Measurements from ENCODE around the gene C11orf98.
A peak's percentile ranks its signal among the peaks of the same experiment; 100 is the strongest.

DNA sequence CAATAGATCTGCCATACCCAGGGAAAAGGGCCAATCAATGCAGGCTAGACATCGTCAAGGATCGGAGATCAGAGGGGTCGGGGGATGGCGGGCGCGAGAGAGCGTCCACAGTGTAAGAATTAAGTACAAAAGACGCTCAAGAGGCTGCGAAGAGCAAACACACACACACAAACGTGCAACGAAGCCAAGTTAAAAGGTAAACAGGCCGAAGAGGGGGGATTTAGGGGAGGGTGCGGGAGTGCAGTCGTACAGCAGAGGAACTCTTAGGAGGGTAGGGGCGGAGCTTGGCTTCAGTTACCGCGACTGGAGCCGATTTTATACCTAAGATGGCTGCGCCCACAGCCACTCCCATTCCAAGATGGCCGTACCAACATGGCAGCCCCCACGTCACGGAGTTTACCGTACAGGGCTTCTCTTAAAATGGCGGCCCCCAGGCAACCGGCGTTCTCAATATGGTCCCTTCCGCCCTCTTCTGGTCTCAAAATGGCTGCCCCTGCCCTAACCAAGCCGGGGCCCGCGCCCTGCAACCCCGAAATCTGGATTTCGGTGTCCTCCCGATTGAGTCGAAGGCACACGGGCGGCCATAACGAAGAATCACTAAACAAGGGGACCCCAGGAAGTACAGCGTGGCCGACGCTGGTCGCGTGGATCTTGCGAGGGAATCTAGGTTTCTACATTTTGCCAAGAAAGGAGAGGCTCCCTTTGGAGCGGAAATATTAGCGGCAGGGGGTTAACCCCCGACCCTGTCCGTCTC is 44.4 kb upstream of the C11orf98 start:
- TF ChIP-seq CTCF (IDR thresholded peaks at IDR 0.05): peak in 1 of 3 donors; percentile 34
- TF ChIP-seq POLR2A (IDR thresholded peaks at IDR 0.05): peak; percentile 68
